SU-DHL-6 (cell line): ENCODE data around the gene WDR48.

ENCODE experiments used
- H2AFZ ChIP-seq: fragments of 200-600 bp; sonication (generic); 2 replicates; pipeline ENCODE4 v1.6.1; 2014; ENCODE audit warnings: low read depth, mild to moderate bottlenecking, moderate library complexity, mixed read lengths, antibody characterized with exemption, low read length; ENCODE audit not compliant: severe bottlenecking
- H3F3A ChIP-seq: fragments of 200-600 bp; shearing (Covaris generic); 2 replicates; pipeline ENCODE4 v1.6.0; 2016; ENCODE audit warnings: antibody characterized with exemption, mild to moderate bottlenecking; ENCODE audit not compliant: insufficient read depth
- H3K27ac ChIP-seq: fragments of 200-600 bp; sonication (generic); 2 replicates; pipeline ENCODE4 v1.5.1; 2016; ENCODE audit warnings: low read depth, mild to moderate bottlenecking, low read length, moderate library complexity, mixed read lengths
- H3K27me3 ChIP-seq: fragments of 200-600 bp; sonication (generic), shearing (Covaris generic); 2 replicates; pipeline ENCODE4 v1.6.0; 2014; ENCODE audit warnings: mild to moderate bottlenecking, low read length
- H3K36me3 ChIP-seq: fragments of 200-600 bp; sonication (generic); 2 replicates; pipeline ENCODE4 v1.6.1; 2014; ENCODE audit warnings: mild to moderate bottlenecking, low read length, mixed read lengths
- H3K4me2 ChIP-seq: fragments of 300-600, 200-600 bp; shearing (Covaris generic), sonication (generic); 2 replicates; pipeline ENCODE4 v1.6.0; 2014; ENCODE audit warnings: low read length, low read depth, mild to moderate bottlenecking; ENCODE audit not compliant: poor library complexity, severe bottlenecking
- H3K4me3 ChIP-seq: fragments of 200-600 bp; sonication (generic); 2 replicates; pipeline ENCODE4 v1.5.1; 2014; ENCODE audit warnings: antibody characterized with exemption, low read length, mild to moderate bottlenecking, mixed read lengths; ENCODE audit not compliant: insufficient read depth, poor library complexity, severe bottlenecking
- H3K79me2 ChIP-seq: fragments of 200-600 bp; sonication (generic); 2 replicates; pipeline ENCODE4 v1.6.1; 2014; ENCODE audit warnings: mild to moderate bottlenecking, low read length, moderate library complexity; ENCODE audit not compliant: insufficient read depth
- H3K9ac ChIP-seq: fragments of 200-600 bp; sonication (generic); 2 replicates; pipeline ENCODE4 v1.7.0; 2014; ENCODE audit warnings: mild to moderate bottlenecking, low read length
- H3K9me2 ChIP-seq: fragments of 200-600 bp; sonication (generic); replicated peaks from 2 replicates; pipeline ENCODE4 v1.6.1; 2014; ENCODE audit warnings: low read length; ENCODE audit not compliant: insufficient read depth
- H3K9me3 ChIP-seq: fragments of 200-600 bp; sonication (generic); 2 replicates; pipeline ENCODE4 v1.6.1; 2014; ENCODE audit warnings: low read length, mixed read lengths; ENCODE audit not compliant: insufficient read depth
- H4K20me1 ChIP-seq: fragments of 200-600 bp; sonication (generic); 2 replicates; pipeline ENCODE4 v1.6.1; 2014; ENCODE audit warnings: low read depth, mild to moderate bottlenecking, antibody characterized with exemption, low read length, moderate library complexity, mixed read lengths
- EZH2phosphoT487 ChIP-seq: fragments of 200-600 bp; sonication (generic), shearing (Covaris generic); conservative IDR thresholded peaks from 2 replicates; pipeline ENCODE4 v1.6.1; 2018; ENCODE audit warnings: mild to moderate bottlenecking, antibody characterized with exemption, low read length, moderate library complexity, mixed read lengths
- TF ChIP-seq, protein P1 (sequence below): fragments of 200-600 bp; sonication (generic); IDR thresholded peaks from one replicate; pipeline ENCODE4 v1.5.1; 2017; ENCODE audit warnings: antibody characterized with exemption, mild to moderate bottlenecking, low read length, moderate library complexity; ENCODE audit not compliant: insufficient read depth, poor library complexity, severe bottlenecking

The WDR48 gene

DNA sequence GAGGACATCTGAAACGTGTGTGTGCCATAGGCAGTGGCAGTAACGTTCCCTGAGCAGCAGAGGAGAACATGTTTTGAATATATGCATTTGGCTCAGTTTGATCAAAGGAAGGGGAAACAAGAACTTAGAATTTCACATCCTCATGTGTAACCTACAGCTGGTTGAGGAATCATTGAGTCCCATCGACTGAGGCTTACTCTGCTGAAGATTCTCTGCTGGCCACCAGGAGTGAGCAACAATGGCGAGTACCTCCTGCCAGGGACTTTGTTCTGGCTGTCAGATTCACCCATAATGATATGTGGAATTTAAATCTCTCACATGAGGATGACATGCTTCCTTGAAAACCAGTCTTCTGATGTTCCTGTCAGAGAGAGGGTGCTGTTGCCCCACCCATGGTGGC is 34.3 kb downstream of the WDR48 start:
- TF ChIP-seq, protein P1, sequence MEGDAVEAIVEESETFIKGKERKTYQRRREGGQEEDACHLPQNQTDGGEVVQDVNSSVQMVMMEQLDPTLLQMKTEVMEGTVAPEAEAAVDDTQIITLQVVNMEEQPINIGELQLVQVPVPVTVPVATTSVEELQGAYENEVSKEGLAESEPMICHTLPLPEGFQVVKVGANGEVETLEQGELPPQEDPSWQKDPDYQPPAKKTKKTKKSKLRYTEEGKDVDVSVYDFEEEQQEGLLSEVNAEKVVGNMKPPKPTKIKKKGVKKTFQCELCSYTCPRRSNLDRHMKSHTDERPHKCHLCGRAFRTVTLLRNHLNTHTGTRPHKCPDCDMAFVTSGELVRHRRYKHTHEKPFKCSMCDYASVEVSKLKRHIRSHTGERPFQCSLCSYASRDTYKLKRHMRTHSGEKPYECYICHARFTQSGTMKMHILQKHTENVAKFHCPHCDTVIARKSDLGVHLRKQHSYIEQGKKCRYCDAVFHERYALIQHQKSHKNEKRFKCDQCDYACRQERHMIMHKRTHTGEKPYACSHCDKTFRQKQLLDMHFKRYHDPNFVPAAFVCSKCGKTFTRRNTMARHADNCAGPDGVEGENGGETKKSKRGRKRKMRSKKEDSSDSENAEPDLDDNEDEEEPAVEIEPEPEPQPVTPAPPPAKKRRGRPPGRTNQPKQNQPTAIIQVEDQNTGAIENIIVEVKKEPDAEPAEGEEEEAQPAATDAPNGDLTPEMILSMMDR: no peak
- Histone ChIP-seq H3K9me3 (no peaks in the 10 kb centered on the region), H3K4me3 (no peak overlapping the region), H3K4me2 (no peak overlapping the region), H3K9ac (no peak overlapping the region), H3K36me3 (no peaks in the 10 kb centered on the region), H3K27me3 (no peaks in the 10 kb centered on the region), H4K20me1 (no peaks in the 10 kb centered on the region), H3K9me2 (no peaks in the 10 kb centered on the region), H3K79me2 (no peaks in the 10 kb centered on the region), H2AFZ (no peak overlapping the region), H3K27ac (no peak overlapping the region), H3F3A (no peaks in the 10 kb centered on the region)

DNA sequence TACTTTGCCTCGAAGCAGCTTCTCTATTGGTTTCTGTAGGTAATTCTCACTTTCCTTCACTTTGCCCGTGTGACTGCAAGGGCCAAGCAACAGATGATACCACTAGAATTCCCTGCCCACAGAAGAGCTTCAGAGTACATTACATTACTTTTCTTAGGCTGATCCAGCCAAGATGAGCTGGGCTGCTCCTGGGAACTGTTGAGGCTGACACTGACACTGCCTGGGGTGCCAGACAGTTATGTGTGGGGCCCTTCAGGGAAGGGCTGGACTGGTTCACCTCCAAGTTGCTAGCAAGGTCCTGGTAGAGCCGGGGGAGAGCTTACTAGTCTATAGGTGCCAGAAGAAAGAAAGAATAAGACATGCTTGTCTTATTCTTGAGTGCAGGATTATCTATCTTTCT is 36.6 kb downstream of the WDR48 start:
- Histone ChIP-seq H3K4me2 (no peak overlapping the region), H3K79me2 (no peaks in the 10 kb centered on the region), H3K4me3 (no peak overlapping the region), H2AFZ (no peak overlapping the region), H3F3A (no peaks in the 10 kb centered on the region), H4K20me1 (no peaks in the 10 kb centered on the region), H3K27ac (no peak overlapping the region), H3K36me3 (no peaks in the 10 kb centered on the region), H3K9me3 (no peaks in the 10 kb centered on the region), H3K27me3 (no peaks in the 10 kb centered on the region), H3K9me2 (no peaks in the 10 kb centered on the region), H3K9ac (no peak overlapping the region)
- TF ChIP-seq, protein P1: no peak
- TF ChIP-seq EZH2phosphoT487: no peak

DNA sequence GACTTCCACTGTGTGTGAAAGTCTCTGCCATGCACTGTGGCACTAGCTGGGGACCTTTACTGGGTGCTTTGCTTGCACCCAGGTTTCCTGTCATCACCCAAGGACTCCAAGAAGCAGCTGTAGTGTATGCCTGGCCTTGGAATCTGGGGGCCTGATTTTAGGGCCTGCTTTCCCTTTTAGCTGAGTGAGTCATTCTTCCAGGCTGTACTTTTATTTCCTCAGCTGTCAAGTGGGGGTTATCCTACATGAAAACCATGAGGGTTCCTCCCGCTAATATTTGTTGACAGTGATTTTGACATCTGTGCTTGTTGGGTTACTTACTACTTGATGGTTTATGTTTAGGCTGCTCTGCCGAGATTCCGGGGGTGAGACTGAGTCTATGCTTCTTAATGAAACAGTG is 37.1 kb downstream of the WDR48 start:
- no peaks in the 10 kb centered on the region for H3K9me2 ChIP-seq
- no peaks in the 10 kb centered on the region for H3F3A ChIP-seq
- H4K20me1 ChIP-seq: no peaks in the 10 kb centered on the region
- no peak overlapping the region for H3K4me3 ChIP-seq
- H3K4me2 ChIP-seq: no peak overlapping the region
- H3K27ac ChIP-seq: no peak overlapping the region
- H3K27me3 ChIP-seq: no peaks in the 10 kb centered on the region
- H3K9ac ChIP-seq: no peak overlapping the region
- H3K9me3 ChIP-seq: no peaks in the 10 kb centered on the region
- H3K36me3 ChIP-seq: no peaks in the 10 kb centered on the region
- H3K79me2 ChIP-seq: no peaks in the 10 kb centered on the region
- H2AFZ ChIP-seq: no peak overlapping the region
- TF ChIP-seq, protein P1: no peak
- no peak for TF ChIP-seq EZH2phosphoT487

DNA sequence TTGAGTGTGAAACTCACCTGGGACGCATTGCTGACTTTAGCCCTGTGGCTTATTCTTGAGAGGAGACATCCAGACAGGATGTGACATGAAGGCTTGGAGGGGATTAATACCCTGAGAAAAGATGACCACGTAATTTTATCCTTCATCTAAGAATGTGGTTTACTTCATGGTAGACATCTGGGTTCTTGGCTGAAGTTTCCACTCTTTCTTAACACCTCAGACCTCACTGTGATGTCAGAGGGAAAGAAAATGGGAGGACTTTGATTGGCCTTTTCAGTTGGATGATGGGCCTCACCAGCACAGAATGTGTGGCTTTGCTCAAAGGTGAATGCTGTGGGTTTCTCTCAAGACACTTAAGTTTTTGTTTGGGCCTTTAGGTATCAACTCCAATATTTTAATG is 39.1 kb downstream of the WDR48 start:
- Histone ChIP-seq H3K4me3 (no peak overlapping the region), H3F3A (no peaks in the 10 kb centered on the region), H4K20me1 (no peaks in the 10 kb centered on the region), H3K4me2 (no peak overlapping the region), H3K79me2 (no peaks in the 10 kb centered on the region), H3K9ac (no peak overlapping the region), H3K27ac (no peak overlapping the region), H3K36me3 (no peaks in the 10 kb centered on the region), H3K27me3 (no peaks in the 10 kb centered on the region), H3K9me3 (no peaks in the 10 kb centered on the region), H2AFZ (no peak overlapping the region), H3K9me2 (no peaks in the 10 kb centered on the region)
- TF ChIP-seq, protein P1: no peak
- TF ChIP-seq EZH2phosphoT487: no peak
